ENCODE measurements around the gene IRF2.
A peak's percentile ranks its signal among the peaks of the same experiment; 100 is the strongest.
"Not testable (repeated sequence)": the region's sequence is repeated elsewhere in the genome, so short reads cannot be mapped to it uniquely, and the experiment has no call there.

The IRF2 gene

DNA sequence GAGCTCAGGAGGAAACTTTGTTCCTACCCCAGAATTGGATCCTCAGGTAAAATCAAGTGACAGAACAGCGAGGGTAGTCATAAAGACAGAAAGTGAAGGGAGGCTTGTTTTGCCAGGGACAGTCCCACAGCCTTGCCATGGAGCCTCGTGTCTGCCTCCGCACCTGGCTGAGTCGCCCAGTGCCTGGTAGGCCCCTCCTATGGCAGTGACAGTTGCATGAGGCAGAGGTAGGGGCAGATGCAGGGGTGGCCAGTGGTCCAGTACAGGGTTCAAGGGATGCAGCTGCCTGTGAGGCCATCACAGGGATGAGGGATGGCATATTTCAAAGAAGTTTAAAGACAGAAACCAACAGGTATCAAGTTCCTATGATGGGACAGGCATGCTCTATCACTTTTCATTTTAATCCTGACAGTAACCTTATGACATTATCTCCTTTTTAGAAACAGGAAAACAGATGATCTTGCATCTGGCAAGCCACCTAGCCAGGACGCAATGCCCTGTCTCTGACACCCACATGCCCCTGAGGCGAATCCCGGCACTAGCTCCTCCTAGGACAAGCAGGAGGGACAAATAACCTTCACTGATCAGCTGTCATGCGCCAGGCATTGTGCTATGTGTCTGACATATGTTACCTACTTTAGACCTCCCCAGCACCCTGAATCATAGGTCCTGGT is 129.3 kb downstream of the IRF2 start:
- no peak overlapping the region for H3K27ac ChIP-seq
- TF ChIP-seq, protein P1, sequence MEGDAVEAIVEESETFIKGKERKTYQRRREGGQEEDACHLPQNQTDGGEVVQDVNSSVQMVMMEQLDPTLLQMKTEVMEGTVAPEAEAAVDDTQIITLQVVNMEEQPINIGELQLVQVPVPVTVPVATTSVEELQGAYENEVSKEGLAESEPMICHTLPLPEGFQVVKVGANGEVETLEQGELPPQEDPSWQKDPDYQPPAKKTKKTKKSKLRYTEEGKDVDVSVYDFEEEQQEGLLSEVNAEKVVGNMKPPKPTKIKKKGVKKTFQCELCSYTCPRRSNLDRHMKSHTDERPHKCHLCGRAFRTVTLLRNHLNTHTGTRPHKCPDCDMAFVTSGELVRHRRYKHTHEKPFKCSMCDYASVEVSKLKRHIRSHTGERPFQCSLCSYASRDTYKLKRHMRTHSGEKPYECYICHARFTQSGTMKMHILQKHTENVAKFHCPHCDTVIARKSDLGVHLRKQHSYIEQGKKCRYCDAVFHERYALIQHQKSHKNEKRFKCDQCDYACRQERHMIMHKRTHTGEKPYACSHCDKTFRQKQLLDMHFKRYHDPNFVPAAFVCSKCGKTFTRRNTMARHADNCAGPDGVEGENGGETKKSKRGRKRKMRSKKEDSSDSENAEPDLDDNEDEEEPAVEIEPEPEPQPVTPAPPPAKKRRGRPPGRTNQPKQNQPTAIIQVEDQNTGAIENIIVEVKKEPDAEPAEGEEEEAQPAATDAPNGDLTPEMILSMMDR (IDR thresholded peaks at IDR 0.05), result no peak
- no peak for TF ChIP-seq ZFX (IDR thresholded peaks at IDR 0.05; ENCODE audit: borderline replicate concordance)

DNA sequence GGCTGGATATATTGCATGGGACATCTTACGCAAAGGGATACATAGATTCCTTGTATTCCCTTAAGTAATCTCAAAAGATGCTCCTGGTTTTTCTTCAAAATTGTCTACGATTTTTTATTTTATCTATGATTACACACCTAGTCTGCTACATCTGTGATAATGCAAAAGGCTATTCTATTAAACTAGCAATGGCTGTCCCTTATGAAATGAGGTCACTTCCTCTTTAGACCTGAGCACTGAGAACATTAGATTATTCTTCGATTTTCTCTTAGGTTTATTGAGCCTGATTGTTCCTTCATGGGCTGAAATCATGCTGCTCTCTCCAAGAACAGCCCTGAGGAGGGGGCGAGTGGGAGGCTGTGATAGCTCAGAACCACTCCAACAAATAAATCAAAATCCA is 129.9 kb downstream of the IRF2 start:
- no peak overlapping the region for H3K27ac ChIP-seq
- TF ChIP-seq, protein P1 (IDR thresholded peaks at IDR 0.05), result no peak
- TF ChIP-seq ZFX (IDR thresholded peaks at IDR 0.05; ENCODE audit: borderline replicate concordance), result no peak

DNA sequence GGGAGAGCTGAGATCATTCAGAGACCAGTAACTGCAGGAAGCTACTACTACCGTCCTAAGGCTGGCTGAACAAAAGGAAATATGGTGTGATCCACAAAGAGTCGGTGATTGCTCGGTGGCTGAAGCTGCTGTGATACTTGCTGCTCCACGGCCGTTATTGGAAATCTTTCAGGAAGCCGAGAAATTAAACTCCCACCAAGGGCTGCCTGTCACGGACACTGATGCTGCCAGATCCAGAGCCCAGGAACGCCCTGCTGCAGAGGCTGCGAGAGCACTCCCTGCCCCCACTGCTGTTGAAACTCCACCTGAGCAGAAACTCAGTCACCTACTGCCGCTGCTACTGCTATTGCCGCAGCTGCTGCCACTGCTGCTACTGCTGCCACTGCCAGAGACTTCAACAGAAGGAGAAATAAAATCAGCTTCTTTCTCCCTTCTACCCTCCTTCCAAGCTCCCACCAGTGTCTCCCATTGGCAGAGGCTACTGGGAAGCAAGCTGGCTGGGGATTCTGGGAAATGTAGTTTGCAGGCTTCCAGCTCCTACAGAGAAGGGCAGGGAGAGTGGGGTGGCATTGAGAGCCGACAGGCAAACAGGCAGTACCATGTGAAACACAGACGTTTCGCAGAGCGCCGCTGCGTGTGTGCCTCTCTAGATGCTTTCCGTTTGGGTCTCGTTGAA is 130.7 kb downstream of the IRF2 start:
- TF ChIP-seq, protein P1 (IDR thresholded peaks at IDR 0.05), result no peak
- no peak for TF ChIP-seq ZFX (IDR thresholded peaks at IDR 0.05; ENCODE audit: borderline replicate concordance)
- peak overlapping the region; percentile 61 for H3K27ac ChIP-seq

DNA sequence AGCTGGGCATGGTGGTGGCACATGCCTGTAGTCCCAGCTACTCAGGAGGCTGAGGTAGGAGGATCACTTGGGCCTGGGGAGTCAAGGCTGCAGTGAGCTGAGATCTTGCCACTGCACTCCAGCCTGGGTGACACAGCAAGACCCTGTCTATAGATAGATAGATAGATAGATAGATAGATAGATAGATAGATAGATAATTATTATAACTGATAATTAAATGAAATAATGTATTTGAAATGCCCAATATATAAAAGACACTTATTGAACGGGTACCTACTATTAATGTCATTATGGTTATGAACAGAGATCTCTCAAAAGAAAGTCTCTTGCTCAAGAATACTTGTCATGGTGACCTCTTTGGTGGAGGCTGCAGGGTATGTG is 131.5 kb downstream of the IRF2 start:
- peak overlapping the region; percentile 61; the same call in 1 of the 2 replicates for H3K27ac ChIP-seq

DNA sequence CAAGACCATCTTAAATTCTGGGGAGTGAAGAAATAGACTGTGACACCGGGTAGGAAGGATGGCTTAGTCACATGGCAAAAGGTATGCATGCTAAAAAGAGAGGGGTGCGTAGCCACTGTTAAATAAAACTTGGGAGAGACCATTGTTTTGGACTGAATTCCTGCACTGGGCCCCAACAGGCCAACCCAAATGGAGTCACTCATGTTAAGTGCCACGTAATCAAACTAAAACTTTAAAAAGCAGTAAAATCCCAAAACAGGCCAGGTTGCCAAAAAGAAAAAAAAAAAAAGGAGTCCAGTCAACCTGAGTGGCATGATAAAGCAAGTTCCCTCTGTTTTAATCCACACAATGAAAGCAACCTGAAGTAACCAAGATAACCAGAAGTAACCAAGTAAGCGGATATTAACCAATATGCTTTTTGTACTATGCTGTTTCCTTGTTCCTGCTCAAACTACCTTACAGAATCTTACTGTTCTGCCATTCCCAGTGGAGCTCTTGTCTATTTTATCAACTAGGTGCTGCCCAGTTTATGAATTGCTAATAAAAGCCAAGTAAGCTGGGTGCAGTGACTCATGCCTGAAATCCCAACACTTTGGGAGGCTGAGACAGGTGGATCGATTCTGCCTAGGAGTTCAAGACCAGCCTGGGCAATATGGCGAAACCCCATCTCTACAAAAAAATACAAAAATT is 132.0 kb downstream of the IRF2 start:
- H3K27ac ChIP-seq, result no peak overlapping the region
- TF ChIP-seq, protein P1 (IDR thresholded peaks at IDR 0.05), result no peak
- TF ChIP-seq ZFX (IDR thresholded peaks at IDR 0.05; ENCODE audit: borderline replicate concordance), result no peak

DNA sequence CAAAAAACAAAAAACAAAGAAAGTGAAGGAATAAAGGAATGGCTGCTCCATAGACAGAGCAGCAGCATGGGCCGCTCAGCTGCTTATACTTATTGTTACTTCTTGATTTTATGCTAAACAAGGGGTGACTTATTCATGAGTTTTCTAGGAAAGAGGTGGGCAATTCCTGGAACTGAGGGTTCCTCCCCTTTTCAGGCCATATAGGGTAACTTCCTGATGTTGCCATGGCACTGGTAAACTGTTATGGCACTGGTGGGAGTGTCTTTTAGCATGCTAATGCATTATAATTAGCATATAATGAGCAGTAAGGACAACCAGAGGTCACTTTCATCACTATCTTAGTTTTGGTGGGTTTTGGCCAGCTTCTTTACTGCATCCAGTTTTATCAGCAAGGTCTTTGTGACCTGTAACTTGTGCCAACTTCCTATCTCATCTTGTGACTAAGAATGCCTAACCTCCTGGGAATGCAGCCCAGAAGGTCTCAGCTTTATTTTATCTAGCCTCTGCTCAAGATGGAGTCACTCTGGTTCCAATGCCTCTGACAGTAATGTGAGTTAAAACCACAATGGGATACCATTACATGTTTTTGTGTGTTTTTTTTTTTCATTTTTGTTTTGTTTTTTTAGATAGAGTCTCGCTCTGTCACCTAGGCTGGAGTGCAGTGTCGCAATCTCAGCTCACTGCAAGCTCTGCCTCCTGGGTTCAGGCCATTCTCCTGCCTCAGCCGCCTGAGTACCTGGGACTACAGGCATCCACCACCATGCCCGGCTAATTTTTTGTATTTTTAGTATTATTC is 134.8 kb downstream of the IRF2 start:
- not testable (repeated sequence) for H3K27ac ChIP-seq

DNA sequence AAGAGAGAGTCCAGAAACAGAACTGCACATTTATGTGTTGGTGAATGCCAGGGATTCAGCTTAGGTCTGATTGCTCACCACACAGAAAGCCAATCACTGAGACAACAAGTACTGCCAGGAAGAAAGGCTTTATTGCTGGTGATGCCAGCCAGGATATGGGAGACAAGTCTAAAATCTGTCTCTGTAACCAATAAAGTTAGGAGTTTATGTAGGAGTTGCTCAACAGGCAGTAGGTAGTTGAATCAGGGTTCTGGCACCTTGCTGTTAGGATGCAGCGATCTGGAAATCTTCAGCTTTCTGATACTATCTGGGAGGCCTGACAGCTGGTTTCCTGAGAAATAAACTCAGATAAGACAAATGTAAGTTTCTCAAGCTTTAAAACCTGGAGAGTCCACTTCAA is 136.4 kb downstream of the IRF2 start:
- TF ChIP-seq ZFX (IDR thresholded peaks at IDR 0.05; ENCODE audit: borderline replicate concordance), result no peak
- TF ChIP-seq, protein P1 (IDR thresholded peaks at IDR 0.05), result no peak
- no peak overlapping the region for H3K27ac ChIP-seq

Data from 22Rv1 (cell line).